HCT116 (cell line): Measurements from ENCODE around the gene SELL. TPM values are rescaled to one million over a fixed set of nuclear protein-coding genes. Genes with fewer than 3 reads are reported as not detected.

ENCODE experiments used
- ATAC-seq: fragments of 200-7000 bp; cut with Tn5 transposase; 2 replicates; pipeline ENCODE4 v1.9.1; 2020; ENCODE audit warnings: mild to moderate bottlenecking, moderate library complexity
- BruUV-seq: library from RNA; stranded (reverse); fragments of 400-500 nt; replicated peaks from 2 replicates; lab custom pipeline; 2021; lab: Mats Ljungman, UMichigan
- CTCF ChIA-PET: fragments of 300-600 bp; sonication (Branson Sonifier 250); formaldehyde crosslinking; loops from one replicate; lab custom pipeline; 2021; ENCODE audit warnings: antibody characterized with exemption; lab: Charles Lee
- POLR2A ChIA-PET: fragments of 300-600, 350-600 bp; sonication (Branson Sonifier 250); formaldehyde crosslinking; loops from one replicate; lab custom pipeline; 2021; ENCODE audit warnings: antibody characterized with exemption; lab: Charles Lee
- RAD21 ChIA-PET, 2 experiments: fragments of 300-600 bp; sonication (Branson Sonifier 250); formaldehyde crosslinking; loops; one replicate each; lab custom pipeline; 2023; ENCODE audit warnings: low total read pairs in 2 of 2; ENCODE audit not compliant: uncharacterized antibody in 2 of 2, unreplicated experiment in 2 of 2, low non-redundant PET in 1 of 2; lab: Charles Lee
- DNase-seq: peaks from one replicate; pipeline ENCODE4 v3.0.0-alpha.2; 2010; ENCODE audit warnings: low read depth, low spot score
- H2AFZ ChIP-seq: fragments of 200-600 bp; shearing (Covaris generic), sonication (generic); 2 replicates; pipeline ENCODE4 v1.6.1; 2017; ENCODE audit warnings: low read depth, mixed run types, mixed read lengths, antibody characterized with exemption, low read length; ENCODE audit not compliant: poor library complexity, severe bottlenecking
- H3K27ac ChIP-seq: 2 replicates; pipeline ENCODE4 v1.5.1; 2012; ENCODE audit warnings: low read depth, low read length
- H3K27me3 ChIP-seq: fragments of 200-600 bp; sonication (generic); 2 replicates; pipeline ENCODE4 v1.6.1; 2016; ENCODE audit warnings: mixed run types, low read length, mixed read lengths; ENCODE audit not compliant: insufficient read depth
- H3K36me3 ChIP-seq, 2 experiments: fragments of 200-500 bp in 1 of 2; fragments of 200-600 bp in 1 of 2; sonication (Bioruptor generic) in 1 of 2; sonication (generic) in 1 of 2; 2 replicates each; pipeline versions ENCODE4 v1.5.1 to v1.6.1; 2014 to 2016; ENCODE audit warnings: low read length in 2 of 2, inconsistent platforms in 1 of 2, mixed read lengths in 1 of 2, mixed run types in 1 of 2; ENCODE audit not compliant: insufficient read depth in 2 of 2, control insufficient read depth in 1 of 2
- H3K4me1 ChIP-seq, 2 experiments: fragments of 200-600 bp in 1 of 2; sonication (generic) in 1 of 2; 2 replicates each; pipeline versions ENCODE4 v1.5.1 to v1.6.1; 2012 to 2017; ENCODE audit warnings: low read length in 2 of 2, inconsistent platforms in 1 of 2, mild to moderate bottlenecking in 1 of 2, mixed read lengths in 1 of 2, mixed run types in 1 of 2, moderate library complexity in 1 of 2; ENCODE audit not compliant: insufficient read depth in 2 of 2, control insufficient read depth in 1 of 2
- H3K4me2 ChIP-seq: fragments of 200-600 bp; sonication (generic); 2 replicates; pipeline ENCODE4 v1.6.1; 2017; ENCODE audit warnings: mixed run types, low read length, mixed read lengths
- H3K4me3 ChIP-seq, 2 experiments: fragments of 200-600 bp in 1 of 2; sonication (generic) in 1 of 2; replicated peaks in 1 of 2; 2 replicates each; pipeline ENCODE4 v1.5.1; 2011 to 2016; ENCODE audit warnings: low read length in 2 of 2, control low read depth in 1 of 2, low read depth in 1 of 2, mild to moderate bottlenecking in 1 of 2, mixed read lengths in 1 of 2, mixed run types in 1 of 2
- H3K79me2 ChIP-seq: fragments of 200-600 bp; sonication (generic); 2 replicates; pipeline ENCODE4 v1.6.1; 2017; ENCODE audit warnings: mild to moderate bottlenecking, mixed run types, low read length, moderate library complexity, mixed read lengths; ENCODE audit not compliant: insufficient read depth
- H3K9ac ChIP-seq: fragments of 200-600 bp; sonication (generic); 2 replicates; pipeline ENCODE4 v1.6.1; 2016; ENCODE audit warnings: low read length, mixed read lengths
- H3K9me2 ChIP-seq: fragments of 200-600 bp; sonication (generic), shearing (Covaris generic); 2 replicates; pipeline ENCODE4 v1.6.1; 2017; ENCODE audit warnings: mixed run types, mild to moderate bottlenecking, moderate library complexity; ENCODE audit not compliant: insufficient read depth
- H3K9me3 ChIP-seq, 2 experiments: fragments of 200-500 bp in 1 of 2; fragments of 200-600 bp in 1 of 2; sonication (Bioruptor generic) in 1 of 2; sonication (generic) in 1 of 2; 2 replicates each; pipeline ENCODE4 v1.6.1; 2014 to 2017; ENCODE audit warnings: low read length in 2 of 2, mixed read lengths in 2 of 2, inconsistent platforms in 1 of 2, low read depth in 1 of 2, mild to moderate bottlenecking in 1 of 2, mixed run types in 1 of 2, moderate library complexity in 1 of 2; ENCODE audit not compliant: control insufficient read depth in 1 of 2, insufficient read depth in 1 of 2
- H4K20me1 ChIP-seq: fragments of 200-600 bp; sonication (generic), shearing (Covaris generic); 2 replicates; pipeline ENCODE4 v1.6.1; 2017; ENCODE audit warnings: mixed run types, mild to moderate bottlenecking, moderate library complexity; ENCODE audit not compliant: insufficient read depth
- ATF3 ChIP-seq: IDR thresholded peaks from 2 replicates; pipeline ENCODE4 v1.6.1; 2012
- CTCF ChIP-seq, 3 experiments: fragments of 200-600 bp in 1 of 3; sonication (generic) in 1 of 3; IDR thresholded peaks in 2 of 3; conservative IDR thresholded peaks in 1 of 3; 2 replicates each; pipeline ENCODE4 v1.5.1; 2012 to 2017; ENCODE audit warnings: low read depth in 2 of 3, low read length in 2 of 3, antibody characterized with exemption in 1 of 3, borderline replicate concordance in 1 of 3, control low read depth in 1 of 3, mild to moderate bottlenecking in 1 of 3, mixed read lengths in 1 of 3, mixed run types in 1 of 3, moderate library complexity in 1 of 3; ENCODE audit not compliant: insufficient read depth in 1 of 3
- EGR1 ChIP-seq: IDR thresholded peaks from 2 replicates; pipeline ENCODE4 v1.6.1; 2012; ENCODE audit warnings: low read depth
- EZH2 ChIP-seq: fragments of 200-600 bp; sonication (generic); IDR thresholded peaks from 2 replicates; pipeline ENCODE4 v1.6.1; 2017; ENCODE audit warnings: antibody characterized with exemption, mixed run types
- EZH2phosphoT487 ChIP-seq: fragments of 200-600 bp; IDR thresholded peaks from 2 replicates; pipeline ENCODE4 v1.6.1; 2018; ENCODE audit warnings: antibody characterized with exemption, borderline replicate concordance
- JUND ChIP-seq: IDR thresholded peaks from 2 replicates; pipeline ENCODE4 v1.6.1; 2012
- POLR2A ChIP-seq: IDR thresholded peaks from 2 replicates; pipeline ENCODE4 v1.7.0; 2011; ENCODE audit warnings: borderline replicate concordance; ENCODE audit not compliant: insufficient read depth, insufficient read length; ENCODE audit errors: extremely low read depth
- RAD21 ChIP-seq: IDR thresholded peaks from 2 replicates; pipeline ENCODE4 v1.6.1; 2012; ENCODE audit warnings: low read depth, mild to moderate bottlenecking
- SRF ChIP-seq: IDR thresholded peaks from 2 replicates; pipeline ENCODE4 v1.6.1; 2012; ENCODE audit warnings: low read depth
- YY1 ChIP-seq: IDR thresholded peaks from 2 replicates; pipeline ENCODE4 v1.6.1; 2011; ENCODE audit warnings: low read length, low read depth, moderate library complexity, mild to moderate bottlenecking; ENCODE audit not compliant: insufficient replicate concordance; ENCODE audit errors: extremely low read depth
- intact Hi-C: fragments of 100-400 bp; cut with micrococcal nuclease; formaldehyde crosslinking; loops from 2 replicates; pipeline ENCODE4 v1.10.0; 2022
- total RNA-seq: library from RNA; stranded (reverse); gene quantifications from one replicate; pipeline ENCODE4 v1.2.1, GENCODE V29; 2021; ENCODE audit not compliant: unreplicated experiment

Gene SELL
- total RNA-seq, 1 experiment from 2014 or later: 4.1 TPM

GRCh38 chr1:169741666-169742394, 30.4 kb upstream of the SELL start:
- RAD21 ChIA-PET: no interaction called here
- intact Hi-C loops: no loop called here
- POLR2A ChIA-PET: no interaction called here
- Histone ChIP-seq H3K27me3 (no peaks in the 10 kb centered on the region), H3K9me3 (no peaks in the 10 kb centered on the region), H3K9ac (no peak overlapping the region), H4K20me1 (no peaks in the 10 kb centered on the region), H3K79me2 (no peaks in the 10 kb centered on the region), H3K4me1 (peaks cover 0 to 3% of the 10 kb centered on the region in 2 experiments; a peak in 1 of 4 replicates), H3K36me3 (no peaks in the 10 kb centered on the region), H3K9me2 (no peaks in the 10 kb centered on the region), H3K4me2 (no peak overlapping the region), H2AFZ (no peak overlapping the region), H3K27ac (no peak overlapping the region)
- ATAC-seq (no peak), DNase-seq (no peak)
- no TSS peak for BruUV-seq
- no peak for TF ChIP-seq POLR2A
- no peak for TF ChIP-seq CTCF (IDR thresholded peaks at IDR 0.05 in 2 of 3, conservative IDR thresholded peaks at IDR 0.05 in 1 of 3; ENCODE audit: borderline replicate concordance in 1 of 3, insufficient read depth in 1 of 3, low read depth in 2 of 3, low read length in 2 of 3)
- no peak for TF ChIP-seq EZH2phosphoT487
- no peak for TF ChIP-seq YY1
- no peak for TF ChIP-seq SRF
- no peak for TF ChIP-seq EZH2
- TF ChIP-seq RAD21: no peak
- TF ChIP-seq JUND: no peak
- no peak for TF ChIP-seq ATF3
- no peak for TF ChIP-seq EGR1
- TF ChIP-seq, all 23 proteins: peak for 0
- H3K4me3 ChIP-seq: no peak overlapping the region
- CTCF ChIA-PET: no interaction called here
